ENCODE measurements around the gene CDC20B. TPM values are rescaled to one million over a fixed set of nuclear protein-coding genes. Genes with fewer than 3 reads are reported as not detected.
"Not testable (repeated sequence)": the region's sequence is repeated elsewhere in the genome, so short reads cannot be mapped to it uniquely, and the experiment has no call there.

Gene CDC20B
- total and polyA plus RNA-seq, 3 donors from 2014 or later = 2.8 to 15.6 (median 4.8) TPM

GRCh38 chr5:55102348-55102747, 70.6 kb downstream of the CDC20B start, which contains the start of gene GZMA:
Gene GZMA (plus strand): TSS chr5:55102646. CDS start chr5:55102683, 37 bp downstream.
- 63 to 72% methylated on average over 3 of the region's 3 CpGs for WGBS, 2 donors
- H3K9me3 ChIP-seq = no peaks in the 10 kb centered on the region
- intact Hi-C loops (cut with DNase I; ENCODE audit: low total_unique reads) = no loop called here
- no peak within 1 kb of the TSS for H3K4me3 ChIP-seq
- no peaks in the 10 kb centered on the region for H3K4me1 ChIP-seq
- no peaks in the 10 kb centered on the region for H3K27me3 ChIP-seq
- H3K27ac ChIP-seq = no peak within 1 kb of the TSS
- no peak for DNase-seq
- TF ChIP-seq CTCF (IDR thresholded peaks at IDR 0.05) (no peak), POLR2A (IDR thresholded peaks at IDR 0.05) (no peak)
- no peaks in the 10 kb centered on the region for H3K36me3 ChIP-seq (ENCODE audit: low read depth, missing control alignments)

- no peak for DNase-seq
- WGBS, 2 donors = 70 to 71% methylated on average over 5 of the region's 5 CpGs
- Histone ChIP-seq H3K9me3 (no peaks in the 10 kb centered on the region), H3K27ac (no peak overlapping the region), H3K36me3 (ENCODE audit: low read depth, missing control alignments) (no peaks in the 10 kb centered on the region), H3K4me1 (no peaks in the 10 kb centered on the region), H3K27me3 (no peaks in the 10 kb centered on the region), H3K4me3 (no peak overlapping the region)
- intact Hi-C loops (cut with DNase I; ENCODE audit: low total_unique reads) = no loop called here
- TF ChIP-seq CTCF (IDR thresholded peaks at IDR 0.05) (no peak), POLR2A (IDR thresholded peaks at IDR 0.05) (no peak)
Measured at GRCh38 chr5:55101556-55102276, 71.3 kb downstream of the CDC20B start.

- intact Hi-C loops (cut with DNase I; ENCODE audit: low total_unique reads); H3K4me3 ChIP-seq; H3K9me3 ChIP-seq; DNase-seq; H3K36me3 ChIP-seq (ENCODE audit: low read depth, missing control alignments); H3K4me1 ChIP-seq; H3K27me3 ChIP-seq; H3K27ac ChIP-seq: not testable (repeated sequence)
Measured at GRCh38 chr5:55101148-55101547, 71.8 kb downstream of the CDC20B start.

GRCh38 chr5:55096861-55097260, 76.1 kb downstream of the CDC20B start:
- DNase-seq = no peak
- intact Hi-C loops (cut with DNase I; ENCODE audit: low total_unique reads) = no loop called here
- no peak for TF ChIP-seq CTCF (IDR thresholded peaks at IDR 0.05)
- TF ChIP-seq POLR2A (IDR thresholded peaks at IDR 0.05) = no peak
- H3K27me3 ChIP-seq = no peaks in the 10 kb centered on the region
- H3K4me1 ChIP-seq = no peaks in the 10 kb centered on the region
- H3K4me3 ChIP-seq = no peak overlapping the region
- no peak overlapping the region for H3K27ac ChIP-seq
- WGBS, 2 donors = 81 to 94% methylated on average over 3 to 6 of the region's 6 CpGs
- H3K9me3 ChIP-seq = no peaks in the 10 kb centered on the region
- H3K36me3 ChIP-seq (ENCODE audit: low read depth, missing control alignments) = no peaks in the 10 kb centered on the region

GRCh38 chr5:55096182-55096581, 76.8 kb downstream of the CDC20B start:
- Histone ChIP-seq H3K27ac (no peak overlapping the region), H3K4me3 (no peak overlapping the region), H3K27me3 (no peaks in the 10 kb centered on the region), H3K9me3 (no peaks in the 10 kb centered on the region), H3K36me3 (ENCODE audit: low read depth, missing control alignments) (no peaks in the 10 kb centered on the region), H3K4me1 (no peaks in the 10 kb centered on the region)
- no peak for DNase-seq
- intact Hi-C loops (cut with DNase I; ENCODE audit: low total_unique reads) = no loop called here
- TF ChIP-seq POLR2A (IDR thresholded peaks at IDR 0.05) = no peak
- WGBS, 2 donors = 61 to 81% methylated on average over 3 of the region's 3 CpGs

- intact Hi-C loops (cut with DNase I; ENCODE audit: low total_unique reads); H3K4me3 ChIP-seq; DNase-seq; H3K9me3 ChIP-seq; H3K27ac ChIP-seq; H3K4me1 ChIP-seq; H3K36me3 ChIP-seq (ENCODE audit: low read depth, missing control alignments); H3K27me3 ChIP-seq: not testable (repeated sequence)
- 83 to 88% methylated on average over 6 of the region's 6 CpGs for WGBS, 2 donors
Measured at GRCh38 chr5:55091011-55091410, 82.0 kb downstream of the CDC20B start.

GRCh38 chr5:55089301-55089700, 83.7 kb downstream of the CDC20B start:
- H3K9me3 ChIP-seq; H3K4me3 ChIP-seq; H3K27ac ChIP-seq; H3K36me3 ChIP-seq (ENCODE audit: low read depth, missing control alignments); H3K27me3 ChIP-seq; H3K4me1 ChIP-seq; intact Hi-C loops (cut with DNase I; ENCODE audit: low total_unique reads); DNase-seq: not testable (repeated sequence)
- 69 to 81% methylated on average over 2 of the region's 2 CpGs for WGBS, 2 donors

Data from testis (tissue), 3 donors.